WTC11 (cell line): ENCODE measurements around the gene FAM20A.

Experiments used
- CREM ChIP-seq: sonication (generic); formaldehyde crosslinking; IDR thresholded peaks from 2 replicates; pipeline ENCODE4 v1.8.1; 2022; ENCODE audit warnings: mild to moderate bottlenecking, missing genetic modification reagents, moderate library complexity
- HMGA2 ChIP-seq: fragments of 250-450 bp; sonication (Bioruptor Pico); IDR thresholded peaks from 2 replicates; pipeline ENCODE4 v1.4.0; 2021; ENCODE audit warnings: mild to moderate bottlenecking, moderate library complexity
- NR1H2 ChIP-seq: sonication (generic); formaldehyde crosslinking; IDR thresholded peaks from 2 replicates; pipeline ENCODE4 v1.9.0; 2021; ENCODE audit warnings: mild to moderate bottlenecking, moderate library complexity, missing genetic modification reagents
- NR2C2 ChIP-seq: sonication (generic); formaldehyde crosslinking; IDR thresholded peaks from 2 replicates; pipeline ENCODE4 v1.8.0; 2022; ENCODE audit warnings: mild to moderate bottlenecking, missing genetic modification reagents
- SMAD3 ChIP-seq: sonication (generic); formaldehyde crosslinking; IDR thresholded peaks from 2 replicates; pipeline ENCODE4 v1.8.0; 2022; ENCODE audit warnings: missing genetic modification reagents, mild to moderate bottlenecking, borderline replicate concordance
- ZBTB21 ChIP-seq: sonication (generic); formaldehyde crosslinking; IDR thresholded peaks from 2 replicates; pipeline ENCODE4 v1.8.1; 2023; ENCODE audit warnings: mild to moderate bottlenecking, missing genetic modification reagents, borderline replicate concordance
- ZNF416 ChIP-seq: fragments of 250-450 bp; sonication (Bioruptor Pico); IDR thresholded peaks from 2 replicates; pipeline ENCODE4 v1.9.0; 2021; ENCODE audit warnings: mild to moderate bottlenecking, inconsistent platforms
- TF ChIP-seq, protein P1 (sequence below): fragments of 200-600 bp; IDR thresholded peaks from 2 replicates; pipeline ENCODE4 v1.8.0; 2022; ENCODE audit warnings: antibody characterized with exemption
- TF ChIP-seq, protein P2 (sequence below): sonication (generic); formaldehyde crosslinking; conservative IDR thresholded peaks from 2 replicates; pipeline ENCODE4 v1.8.1; 2022; ENCODE audit warnings: mild to moderate bottlenecking, missing genetic modification reagents

DNA sequence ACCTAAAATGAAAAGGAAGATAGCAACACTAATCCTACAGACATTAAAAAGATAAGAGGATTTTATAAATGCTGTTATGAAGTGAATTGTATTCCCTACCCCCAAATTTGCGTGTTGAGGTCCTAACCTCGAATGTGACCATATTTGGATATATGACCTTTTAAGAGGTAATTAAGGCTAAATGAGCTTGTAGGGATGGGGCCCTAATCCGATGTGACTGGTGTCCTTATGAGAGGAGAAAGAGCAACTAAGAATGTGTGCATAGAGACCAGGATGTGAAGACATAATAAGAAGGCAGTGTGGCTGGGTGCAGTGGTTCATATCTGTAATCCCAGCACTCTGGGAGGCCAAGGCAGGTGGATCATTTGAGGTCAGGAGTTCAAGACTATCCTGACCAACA lies 48.2 kb upstream of the FAM20A start:
- TF ChIP-seq, protein P1, sequence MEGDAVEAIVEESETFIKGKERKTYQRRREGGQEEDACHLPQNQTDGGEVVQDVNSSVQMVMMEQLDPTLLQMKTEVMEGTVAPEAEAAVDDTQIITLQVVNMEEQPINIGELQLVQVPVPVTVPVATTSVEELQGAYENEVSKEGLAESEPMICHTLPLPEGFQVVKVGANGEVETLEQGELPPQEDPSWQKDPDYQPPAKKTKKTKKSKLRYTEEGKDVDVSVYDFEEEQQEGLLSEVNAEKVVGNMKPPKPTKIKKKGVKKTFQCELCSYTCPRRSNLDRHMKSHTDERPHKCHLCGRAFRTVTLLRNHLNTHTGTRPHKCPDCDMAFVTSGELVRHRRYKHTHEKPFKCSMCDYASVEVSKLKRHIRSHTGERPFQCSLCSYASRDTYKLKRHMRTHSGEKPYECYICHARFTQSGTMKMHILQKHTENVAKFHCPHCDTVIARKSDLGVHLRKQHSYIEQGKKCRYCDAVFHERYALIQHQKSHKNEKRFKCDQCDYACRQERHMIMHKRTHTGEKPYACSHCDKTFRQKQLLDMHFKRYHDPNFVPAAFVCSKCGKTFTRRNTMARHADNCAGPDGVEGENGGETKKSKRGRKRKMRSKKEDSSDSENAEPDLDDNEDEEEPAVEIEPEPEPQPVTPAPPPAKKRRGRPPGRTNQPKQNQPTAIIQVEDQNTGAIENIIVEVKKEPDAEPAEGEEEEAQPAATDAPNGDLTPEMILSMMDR, result no peak
- no peak for TF ChIP-seq HMGA2 (CRISPR knock-in tag)
- TF ChIP-seq NR1H2 (CRISPR knock-in tag), result no peak
- no peak for TF ChIP-seq ZBTB21 (CRISPR knock-in tag)
- no peak for TF ChIP-seq CREM
- TF ChIP-seq ZNF416, result no peak
- TF ChIP-seq SMAD3, result no peak
- no peak for TF ChIP-seq NR2C2
- TF ChIP-seq, protein P2, sequence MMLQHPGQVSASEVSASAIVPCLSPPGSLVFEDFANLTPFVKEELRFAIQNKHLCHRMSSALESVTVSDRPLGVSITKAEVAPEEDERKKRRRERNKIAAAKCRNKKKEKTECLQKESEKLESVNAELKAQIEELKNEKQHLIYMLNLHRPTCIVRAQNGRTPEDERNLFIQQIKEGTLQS (CRISPR knock-in tag), result no peak
